WTC11 (cell line): ENCODE results near the gene HID1.

Experiments used
- ATF3 ChIP-seq: sonication (generic); formaldehyde crosslinking; conservative IDR thresholded peaks from 2 replicates; pipeline ENCODE4 v1.8.1; 2022; ENCODE audit warnings: mild to moderate bottlenecking, missing genetic modification reagents
- CREB1 ChIP-seq: sonication (generic); formaldehyde crosslinking; IDR thresholded peaks from 2 replicates; pipeline ENCODE4 v1.8.0; 2023; ENCODE audit warnings: mild to moderate bottlenecking, missing genetic modification reagents
- CTCF ChIP-seq: fragments of 200-600 bp; IDR thresholded peaks from 2 replicates; pipeline ENCODE4 v1.8.0; 2022; ENCODE audit warnings: antibody characterized with exemption
- E2F5 ChIP-seq: sonication (generic); formaldehyde crosslinking; IDR thresholded peaks from 2 replicates; pipeline ENCODE4 v1.8.1; 2022; ENCODE audit warnings: mild to moderate bottlenecking, moderate library complexity, missing genetic modification reagents
- FOXP4 ChIP-seq: sonication (generic); formaldehyde crosslinking; IDR thresholded peaks from 2 replicates; pipeline ENCODE4 v1.8.0; 2022; ENCODE audit warnings: mild to moderate bottlenecking, missing genetic modification reagents
- HMGXB4 ChIP-seq: sonication (generic); formaldehyde crosslinking; IDR thresholded peaks from 2 replicates; pipeline ENCODE4 v1.8.1; 2023; ENCODE audit warnings: mild to moderate bottlenecking, moderate library complexity, missing genetic modification reagents
- MAX ChIP-seq: sonication (generic); formaldehyde crosslinking; IDR thresholded peaks from 2 replicates; pipeline ENCODE4 v1.8.0; 2022; ENCODE audit warnings: mild to moderate bottlenecking, missing genetic modification reagents
- NFYB ChIP-seq: sonication (generic); formaldehyde crosslinking; conservative IDR thresholded peaks from 2 replicates; pipeline ENCODE4 v1.8.0; 2022; ENCODE audit warnings: low read depth, missing genetic modification reagents
- PREB ChIP-seq: sonication (generic); formaldehyde crosslinking; IDR thresholded peaks from 2 replicates; pipeline ENCODE4 v1.8.1; 2022; ENCODE audit warnings: mild to moderate bottlenecking, missing genetic modification reagents, moderate library complexity, borderline replicate concordance
- RELA ChIP-seq: sonication (generic); formaldehyde crosslinking; IDR thresholded peaks from 2 replicates; pipeline ENCODE4 v1.8.1; 2022; ENCODE audit warnings: missing genetic modification reagents, mild to moderate bottlenecking, borderline replicate concordance
- ZNF512 ChIP-seq: sonication (generic); formaldehyde crosslinking; IDR thresholded peaks from 2 replicates; pipeline ENCODE4 v1.8.1; 2022; ENCODE audit warnings: missing genetic modification reagents, borderline replicate concordance

- TF ChIP-seq CTCF (no peak), ZNF512 (CRISPR knock-in tag) (no peak), HMGXB4 (CRISPR knock-in tag) (no peak; the same call in 1 of the 2 replicates), NFYB (CRISPR knock-in tag) (no peak), MAX (CRISPR knock-in tag) (peak; percentile 44; the same call in 1 of the 2 replicates), CREB1 (CRISPR knock-in tag) (no peak), PREB (no peak), RELA (CRISPR knock-in tag) (no peak), ATF3 (no peak), FOXP4 (CRISPR knock-in tag) (no peak), E2F5 (CRISPR knock-in tag) (no peak)
Measured at GRCh38 chr17:74919440-74920305, 52.9 kb downstream of the HID1 start.
